ENCODE results near the gene PARVB. TPM values are rescaled to one million over a fixed set of nuclear protein-coding genes. Genes with fewer than 3 reads are reported as not detected.

The PARVB gene
- total and polyA plus RNA-seq, 9 of the 15 experiments (the other 6 are each of a cell fraction or from before 2014, with no cell fraction given), result 1.1 to 59.2 (median 29.2) TPM

DNA sequence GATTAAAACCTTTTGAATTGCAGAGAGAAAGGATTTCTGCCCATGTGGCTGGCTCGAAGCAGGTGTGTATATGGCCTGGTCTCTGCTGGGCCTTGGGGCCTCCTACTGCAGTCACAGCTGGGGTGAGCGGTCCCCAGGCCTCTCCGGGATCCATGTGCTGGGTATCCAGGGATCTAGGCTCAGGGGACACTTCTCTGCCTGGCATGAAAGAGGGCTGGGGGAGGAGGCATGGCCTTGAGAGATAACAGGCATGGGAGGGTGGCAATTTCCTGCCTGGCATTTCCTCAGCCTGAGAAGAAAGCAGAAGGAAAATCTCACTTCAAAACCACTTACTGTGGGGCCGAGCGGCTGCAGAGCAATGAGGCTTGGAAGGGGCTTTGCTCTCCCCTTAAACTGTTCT, 136.3 kb downstream of the PARVB start:
- FAIRE-seq (no peak), ATAC-seq (no peak), DNase-seq (ENCODE audit: extremely low read depth in 1 of 4, low spot score in 3 of 4) (no peak)
- Histone ChIP-seq H3K27me3 (ENCODE audit: control insufficient read depth in 2 of 2, insufficient read depth in 2 of 2, low read length in 2 of 2) (no peaks in the 10 kb centered on the region), H3K27ac (ENCODE audit: extremely low read depth, low read depth, low read length) (no peak overlapping the region), H3K36me3 (ENCODE audit: control insufficient read depth, insufficient read depth, low read length) (no peaks in the 10 kb centered on the region), H3K4me3 (no peak overlapping the region), H2AFZ (ENCODE audit: low read depth, low read length) (no peak overlapping the region), H4K20me1 (replicated peaks; ENCODE audit: control insufficient read depth, insufficient read depth, low read length) (no peaks in the 10 kb centered on the region), H3K9me1 (ENCODE audit: control insufficient read depth, insufficient read depth, low read length) (no peaks in the 10 kb centered on the region), H3K79me2 (ENCODE audit: control insufficient read depth, insufficient read depth, low read length) (no peaks in the 10 kb centered on the region), H3K9ac (ENCODE audit: insufficient read depth in 1 of 2, low read depth in 2 of 2, low read length in 2 of 2) (no peak overlapping the region), H3K9me3 (replicated peaks; ENCODE audit: control insufficient read depth, insufficient read depth, low read depth, low read length) (no peaks in the 10 kb centered on the region), H3K4me1 (replicated peaks in 1 of 2; ENCODE audit: control insufficient read depth in 2 of 2, insufficient read depth in 2 of 2, low read length in 2 of 2) (no peaks in the 10 kb centered on the region), H3K4me2 (ENCODE audit: insufficient read depth, low read length) (no peak overlapping the region)
- BruUV-seq (replicated peaks), result no TSS peak
- intact Hi-C loops (cut with micrococcal nuclease), result no loop called here
- TF ChIP-seq FOXM1 (IDR thresholded peaks at IDR 0.05; ENCODE audit: low read depth), result no peak
- TF ChIP-seq FOXM1 (CRISPR knock-in tag; IDR thresholded peaks at IDR 0.05; ENCODE audit: low read depth), result no peak
- TF ChIP-seq, protein P1, sequence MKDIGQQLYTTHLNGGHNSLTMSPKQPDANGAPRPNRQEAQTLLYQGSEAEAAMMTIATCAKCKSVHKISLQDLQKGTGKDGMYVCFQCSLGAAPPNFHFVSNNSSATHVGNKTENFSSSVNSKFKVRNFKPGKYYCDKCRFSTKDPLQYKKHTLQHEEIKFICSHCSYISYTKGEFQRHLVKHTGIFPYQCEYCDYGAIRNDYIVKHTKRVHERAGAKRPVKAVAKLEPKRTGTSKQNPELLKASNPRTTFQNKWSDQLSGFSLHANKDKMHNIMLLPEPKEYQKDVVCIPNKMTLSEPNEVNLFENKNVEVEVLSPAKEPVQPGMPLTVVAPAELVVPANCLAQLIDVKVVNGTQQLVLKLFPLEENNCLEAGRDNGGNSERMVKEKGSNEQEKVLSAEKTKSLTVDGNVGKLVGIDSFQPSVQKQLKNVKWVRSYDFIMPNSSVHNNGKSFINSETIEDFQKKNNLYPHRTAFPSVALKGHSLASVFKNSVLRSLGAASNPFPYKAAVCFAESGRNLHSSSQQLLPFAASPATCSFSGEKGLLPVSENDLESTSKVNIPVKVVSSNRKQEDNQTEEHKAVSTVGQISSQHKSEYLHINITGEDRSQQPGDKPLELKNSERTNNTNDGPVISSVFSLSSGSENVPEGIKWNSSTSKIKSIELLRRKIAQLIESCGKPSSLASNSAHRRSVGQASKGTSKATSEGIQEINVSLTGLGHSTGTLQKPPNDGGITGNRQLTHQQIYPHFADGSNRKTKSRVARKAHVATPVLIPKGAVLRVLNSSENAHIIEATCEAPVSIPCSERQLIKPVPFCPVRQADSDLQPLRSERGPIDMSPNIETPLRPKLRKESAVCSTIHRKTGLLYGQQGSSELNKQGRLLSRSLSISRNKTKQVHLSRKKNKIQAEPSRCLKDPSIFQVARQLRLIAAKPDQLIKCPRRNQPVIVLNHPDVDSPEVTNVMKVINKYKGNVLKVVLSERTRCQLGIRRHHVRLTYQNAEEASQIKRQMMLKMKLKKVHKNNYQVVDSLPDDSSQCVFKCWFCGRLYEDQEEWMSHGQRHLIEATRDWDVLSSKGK (CRISPR knock-in tag; IDR thresholded peaks at IDR 0.05), result no peak
- CTCF ChIA-PET (ENCODE audit: low intra/inter-chr PET ratio), result no interaction called here
- WGBS (ENCODE audit: insufficient coverage, low coverage, missing lambda C conversion rate), result 40% methylated on average over 1 of the region's 5 CpGs
- in situ Hi-C loops (cut with MboI), result no loop called here
- POLR2A ChIA-PET, result no interaction called here
